Measurements from ENCODE around the gene LHPP.

Gene LHPP

GRCh38 chr10:124611738-124612137 lies 150.1 kb downstream of the LHPP start:
- DNase-seq: no peak

- no peak for DNase-seq
Observed at GRCh38 chr10:124612611-124613498, 151.2 kb downstream of the LHPP start.

GRCh38 chr10:124614003-124614659 lies 152.5 kb downstream of the LHPP start:
- DNase-seq: no peak

- no peak for DNase-seq
Observed at GRCh38 chr10:124615259-124615658, 153.6 kb downstream of the LHPP start.

- DNase-seq: no peak
Observed at GRCh38 chr10:124616040-124616835, 154.6 kb downstream of the LHPP start.

- no peak for DNase-seq
Observed at GRCh38 chr10:124616836-124617130, 155.2 kb downstream of the LHPP start.

GRCh38 chr10:124618470-124619073 lies 156.9 kb downstream of the LHPP start:
- no peak for DNase-seq

GRCh38 chr10:124619195-124619594 lies 157.6 kb downstream of the LHPP start:
- no peak for DNase-seq

- DNase-seq: no peak
Observed at GRCh38 chr10:124619802-124620490, 158.3 kb downstream of the LHPP start.

- no peak for DNase-seq
Observed at GRCh38 chr10:124621637-124622036, 160.0 kb downstream of the LHPP start.

GRCh38 chr10:124622158-124622557 lies 160.5 kb downstream of the LHPP start:
- DNase-seq: no peak

GRCh38 chr10:124622866-124623536 lies 161.4 kb downstream of the LHPP start:
- no peak for DNase-seq

GRCh38 chr10:124624006-124624405 lies 162.4 kb downstream of the LHPP start:
- no peak for DNase-seq

- DNase-seq: no peak
Observed at GRCh38 chr10:124624466-124624865, 162.8 kb downstream of the LHPP start.

GRCh38 chr10:124624895-124625294 lies 163.3 kb downstream of the LHPP start:
- no peak for DNase-seq

- no peak for DNase-seq
Observed at GRCh38 chr10:124625831-124626238, 164.2 kb downstream of the LHPP start.

GRCh38 chr10:124626759-124627380 lies 165.2 kb downstream of the LHPP start:
- DNase-seq: no peak

GRCh38 chr10:124627866-124628675 lies 166.4 kb downstream of the LHPP start:
- DNase-seq: no peak

- no peak for DNase-seq
Observed at GRCh38 chr10:124628676-124629021, 167.0 kb downstream of the LHPP start.

- DNase-seq: no peak
Observed at GRCh38 chr10:124629415-124629814, 167.8 kb downstream of the LHPP start.

GRCh38 chr10:124629842-124630241 lies 168.2 kb downstream of the LHPP start:
- no peak for DNase-seq

Data from NCI-H1417 treated with DMSO at 0.1 percent for 48 hours (cell line).